Osteoblast (primary cell): ENCODE results near the gene TRMT2A. TPM values are rescaled to one million over a fixed set of nuclear protein-coding genes. Genes with fewer than 3 reads are reported as not detected.

Experiments
- DNase-seq: peaks from one replicate; pipeline ENCODE4 v3.0.0; 2011; ENCODE audit warnings: low spot score, mixed read lengths; ENCODE audit not compliant: insufficient read length; ENCODE audit errors: missing footprints
- H2AFZ ChIP-seq: 2 replicates; pipeline ENCODE4 v1.6.0; 2011; ENCODE audit warnings: mild to moderate bottlenecking, low read length
- H3K27ac ChIP-seq: 2 replicates; pipeline ENCODE4 v1.5.1; 2011; ENCODE audit warnings: mild to moderate bottlenecking, low read depth, low read length, moderate library complexity
- H3K27me3 ChIP-seq: 2 replicates; pipeline ENCODE4 v1.6.0; 2012; ENCODE audit warnings: mild to moderate bottlenecking, control low read depth, inconsistent platforms, low read length, moderate library complexity; ENCODE audit not compliant: insufficient read depth
- H3K36me3 ChIP-seq: 2 replicates; pipeline ENCODE4 v1.5.1; 2011; ENCODE audit warnings: mild to moderate bottlenecking, low read length, control low read depth, moderate library complexity; ENCODE audit not compliant: insufficient read depth
- H3K4me1 ChIP-seq: 2 replicates; pipeline ENCODE4 v1.5.1; 2011; ENCODE audit warnings: mild to moderate bottlenecking, low read length, control low read depth, moderate library complexity; ENCODE audit not compliant: insufficient read depth
- H3K4me2 ChIP-seq: 2 replicates; pipeline ENCODE4 v1.6.0; 2011; ENCODE audit warnings: mild to moderate bottlenecking, low read length; ENCODE audit not compliant: insufficient read depth
- H3K4me3 ChIP-seq: fragments of 200-600 bp; sonication (generic); 3 replicates; pipeline ENCODE4 v1.5.1; 2012; ENCODE audit warnings: mild to moderate bottlenecking, low read length, inconsistent platforms; ENCODE audit not compliant: insufficient read depth
- H3K79me2 ChIP-seq: 2 replicates; pipeline ENCODE4 v1.6.0; 2012; ENCODE audit warnings: mild to moderate bottlenecking, low read length, control low read depth, inconsistent platforms; ENCODE audit not compliant: insufficient read depth
- H3K9me3 ChIP-seq: 2 replicates; pipeline ENCODE4 v1.5.1; 2011; ENCODE audit warnings: low read depth, low read length, control low read depth
- H4K20me1 ChIP-seq: 2 replicates; pipeline ENCODE4 v1.6.0; 2012; ENCODE audit warnings: mild to moderate bottlenecking, low read length, control low read depth; ENCODE audit not compliant: insufficient read depth
- CTCF ChIP-seq: IDR thresholded peaks from 2 replicates; pipeline ENCODE4 v1.5.1; 2011; ENCODE audit warnings: mild to moderate bottlenecking, low read depth, low read length, moderate library complexity; ENCODE audit errors: extremely low read depth
- total RNA-seq: library from RNA; depleted of rRNA; stranded (reverse); fragments of >200 nt; gene quantifications from 2 replicates; pipeline ENCODE4 v1.2.3, GENCODE V29; 2012

Gene TRMT2A
- total RNA-seq, 1 donor, result 43.8 TPM

GRCh38 chr22:20153945-20154344 is 36.9 kb upstream of the TRMT2A start:
- Histone ChIP-seq H3K4me3 (no peak overlapping the region), H2AFZ (no peak overlapping the region), H3K27me3 (no peaks in the 10 kb centered on the region), H3K79me2 (no peaks in the 10 kb centered on the region), H4K20me1 (peaks cover 10% of the 10 kb centered on the region), H3K9me3 (no peaks in the 10 kb centered on the region), H3K36me3 (no peaks in the 10 kb centered on the region), H3K4me1 (peaks cover 3% of the 10 kb centered on the region), H3K27ac (no peak overlapping the region), H3K4me2 (no peak overlapping the region)
- no peak for DNase-seq
- TF ChIP-seq CTCF, result no peak

- H3K9me3 ChIP-seq, result no peaks in the 10 kb centered on the region
Observed at GRCh38 chr22:20152464-20152890, 35.5 kb upstream of the TRMT2A start.

GRCh38 chr22:20151276-20151588 is 34.2 kb upstream of the TRMT2A start:
- H3K36me3 ChIP-seq, result no peaks in the 10 kb centered on the region
- TF ChIP-seq CTCF, result no peak

More at GRCh38 chr22:20152464-20152890, 35.5 kb upstream of the TRMT2A start:
- Histone ChIP-seq H4K20me1 (peaks cover 10% of the 10 kb centered on the region), H3K4me1 (peaks cover 3% of the 10 kb centered on the region), H3K27me3 (no peaks in the 10 kb centered on the region), H3K4me2 (no peak overlapping the region), H3K27ac (no peak overlapping the region), H3K4me3 (no peak overlapping the region), H3K79me2 (no peaks in the 10 kb centered on the region), H3K36me3 (no peaks in the 10 kb centered on the region), H2AFZ (no peak overlapping the region)
- no peak for TF ChIP-seq CTCF
- DNase-seq, result no peak

GRCh38 chr22:20150381-20151275 is 33.6 kb upstream of the TRMT2A start, which contains the start of gene CCDC188:
CCDC188 (minus strand) TSS chr22:20151055; CDS start chr22:20150986, 69 bp downstream.
- no peaks in the 10 kb centered on the region for H3K27me3 ChIP-seq
- no peak within 1 kb of the TSS for H3K4me2 ChIP-seq
- peaks cover 3% of the 10 kb centered on the region for H3K4me1 ChIP-seq
- no peak within 1 kb of the TSS for H3K4me3 ChIP-seq
- DNase-seq, result no peak
- H2AFZ ChIP-seq, result no peak within 1 kb of the TSS
- H3K27ac ChIP-seq, result no peak within 1 kb of the TSS
- H3K79me2 ChIP-seq, result no peaks in the 10 kb centered on the region
- H3K36me3 ChIP-seq, result no peaks in the 10 kb centered on the region
- no peaks in the 10 kb centered on the region for H3K9me3 ChIP-seq
- TF ChIP-seq CTCF, result no peak
- no peaks in the 10 kb centered on the region for H4K20me1 ChIP-seq

More at GRCh38 chr22:20151276-20151588, 34.2 kb upstream of the TRMT2A start:
- no peak overlapping the region for H3K27ac ChIP-seq
- no peaks in the 10 kb centered on the region for H3K9me3 ChIP-seq
- H3K4me1 ChIP-seq, result peaks cover 3% of the 10 kb centered on the region
- DNase-seq, result no peak
- peaks cover 3% of the 10 kb centered on the region for H4K20me1 ChIP-seq
- H3K4me3 ChIP-seq, result no peak overlapping the region
- no peak overlapping the region for H2AFZ ChIP-seq
- H3K27me3 ChIP-seq, result no peaks in the 10 kb centered on the region
- H3K4me2 ChIP-seq, result no peak overlapping the region
- no peaks in the 10 kb centered on the region for H3K79me2 ChIP-seq
